Measurements from ENCODE around the gene FCN1. TPM values are rescaled to one million over a fixed set of nuclear protein-coding genes. Genes with fewer than 3 reads are reported as not detected.
A peak's percentile ranks its signal among the peaks of the same experiment; 100 is the strongest.

Gene FCN1
- total and polyA plus RNA-seq, 4 donors: 0.08 to 13.8 (median 0.87) TPM

DNA sequence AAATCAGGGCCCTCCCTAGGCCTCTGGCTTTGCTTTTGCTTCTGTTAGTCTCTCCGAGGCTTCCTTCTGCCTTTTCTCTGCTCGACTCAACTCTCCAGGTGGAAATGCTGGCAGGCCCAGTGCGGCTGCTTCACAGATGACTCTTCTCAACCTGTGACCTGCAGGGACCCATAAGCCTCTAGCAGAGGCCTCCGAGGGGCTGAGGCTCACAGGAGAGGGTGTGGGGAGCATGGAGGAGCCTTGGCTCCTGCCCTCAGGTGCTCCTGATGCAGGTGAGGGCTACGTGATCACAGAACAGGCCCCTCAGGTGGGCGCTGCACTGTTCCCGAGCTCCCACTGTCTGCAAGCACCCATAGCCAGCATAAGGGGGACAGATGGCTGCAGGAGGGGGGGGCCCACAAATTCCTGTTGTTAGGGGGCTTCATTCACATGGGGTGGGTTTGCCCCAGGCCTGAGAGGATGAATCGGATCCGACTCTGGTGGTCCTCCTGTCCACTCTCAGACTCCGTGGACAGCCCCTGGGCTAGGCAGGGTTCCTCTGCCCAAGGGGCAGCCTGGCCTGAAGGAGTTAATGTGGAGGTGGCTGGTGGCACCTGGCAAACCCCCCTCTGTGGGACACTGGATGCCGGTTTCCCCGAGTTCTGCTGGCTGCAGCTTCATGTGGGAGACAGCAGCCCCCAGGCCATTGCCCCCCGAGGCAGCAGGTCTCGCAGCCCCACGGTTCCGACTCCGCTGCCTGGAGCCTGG is 48.0 kb downstream of the FCN1 start:
- Histone ChIP-seq H3K27ac (ENCODE audit: low read depth, low read length) (no peak overlapping the region), H3K36me3 (ENCODE audit: control insufficient read depth, insufficient read depth, low read length) (no peaks in the 10 kb centered on the region), H3K9me3 (ENCODE audit: control insufficient read depth, insufficient read depth, low read length) (no peaks in the 10 kb centered on the region), H3K4me3 (ENCODE audit: low read depth, low read length) (no peak overlapping the region), H3K27me3 (ENCODE audit: control insufficient read depth, insufficient read depth, low read length) (no peaks in the 10 kb centered on the region), H3K4me1 (ENCODE audit: control insufficient read depth, insufficient read depth, low read length) (no peaks in the 10 kb centered on the region)
- DNase-seq (ENCODE audit: low read depth in 4 of 6, low spot score in 6 of 6): no peak
- WGBS (ENCODE audit: insufficient coverage): 78% methylated on average over 17 of the region's 17 CpGs

DNA sequence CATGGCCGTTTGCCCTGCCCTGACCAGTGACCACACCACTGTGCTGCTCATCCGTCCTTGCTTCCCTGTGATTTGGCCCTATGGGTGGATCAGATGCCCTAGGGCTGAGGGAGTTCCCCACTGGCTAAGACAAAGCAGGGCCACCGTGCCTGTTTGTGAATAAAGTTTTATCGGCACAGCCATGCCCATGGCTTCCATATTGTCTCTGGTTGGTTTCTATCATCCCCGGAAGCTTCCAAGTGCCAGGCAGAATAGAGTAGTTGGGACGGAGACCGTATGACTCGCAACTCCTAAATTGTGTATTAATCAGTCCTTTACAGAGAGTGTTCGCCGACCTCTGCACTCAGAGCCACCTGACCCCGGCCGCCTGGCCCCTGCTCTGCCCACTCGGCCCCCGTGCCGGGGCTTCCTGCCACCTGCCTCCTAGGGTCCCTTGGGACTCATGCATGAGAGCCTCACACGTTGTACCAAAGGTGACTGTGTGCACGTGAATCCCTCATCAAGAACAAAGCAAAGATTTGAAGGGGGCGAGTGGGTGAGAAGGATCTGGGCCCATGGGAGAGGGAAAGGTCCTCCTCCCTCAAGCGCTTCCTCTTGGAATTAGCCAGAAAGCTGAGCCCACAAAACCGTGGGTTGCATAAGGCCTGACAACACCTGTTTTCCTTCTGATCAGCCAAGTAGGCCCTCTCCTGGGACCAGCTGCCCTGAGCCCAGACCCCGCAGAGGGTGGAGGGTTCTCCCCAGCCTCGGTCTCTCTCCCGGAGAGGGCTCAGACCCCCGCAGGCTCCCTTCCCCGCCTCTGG is 48.8 kb downstream of the FCN1 start:
- H3K27me3 ChIP-seq (ENCODE audit: control insufficient read depth, insufficient read depth, low read length): no peaks in the 10 kb centered on the region

GRCh38 chr9:134867917-134868750 is 49.6 kb downstream of the FCN1 start:
- Histone ChIP-seq H3K9me3 (ENCODE audit: control insufficient read depth, insufficient read depth, low read length) (no peaks in the 10 kb centered on the region), H3K27me3 (ENCODE audit: control insufficient read depth, insufficient read depth, low read length) (no peaks in the 10 kb centered on the region), H3K4me1 (ENCODE audit: control insufficient read depth, insufficient read depth, low read length) (peaks cover 11% of the 10 kb centered on the region), H3K4me3 (ENCODE audit: low read depth, low read length) (no peak overlapping the region), H3K36me3 (ENCODE audit: control insufficient read depth, insufficient read depth, low read length) (no peaks in the 10 kb centered on the region), H3K27ac (ENCODE audit: low read depth, low read length) (no peak overlapping the region)
- DNase-seq (ENCODE audit: low read depth in 4 of 6, low spot score in 6 of 6): no peak
- WGBS (ENCODE audit: insufficient coverage): 92% methylated on average over 22 of the region's 22 CpGs

More for the DNA sequence above, 48.8 kb downstream of the FCN1 start:
- Histone ChIP-seq H3K4me1 (ENCODE audit: control insufficient read depth, insufficient read depth, low read length) (peaks cover 6% of the 10 kb centered on the region), H3K9me3 (ENCODE audit: control insufficient read depth, insufficient read depth, low read length) (no peaks in the 10 kb centered on the region), H3K4me3 (ENCODE audit: low read depth, low read length) (no peak overlapping the region), H3K27ac (ENCODE audit: low read depth, low read length) (no peak overlapping the region), H3K36me3 (ENCODE audit: control insufficient read depth, insufficient read depth, low read length) (no peaks in the 10 kb centered on the region)
- no peak for DNase-seq (ENCODE audit: low read depth in 4 of 6, low spot score in 6 of 6)
- 85% methylated on average over 24 of the region's 25 CpGs for WGBS (ENCODE audit: insufficient coverage)

DNA sequence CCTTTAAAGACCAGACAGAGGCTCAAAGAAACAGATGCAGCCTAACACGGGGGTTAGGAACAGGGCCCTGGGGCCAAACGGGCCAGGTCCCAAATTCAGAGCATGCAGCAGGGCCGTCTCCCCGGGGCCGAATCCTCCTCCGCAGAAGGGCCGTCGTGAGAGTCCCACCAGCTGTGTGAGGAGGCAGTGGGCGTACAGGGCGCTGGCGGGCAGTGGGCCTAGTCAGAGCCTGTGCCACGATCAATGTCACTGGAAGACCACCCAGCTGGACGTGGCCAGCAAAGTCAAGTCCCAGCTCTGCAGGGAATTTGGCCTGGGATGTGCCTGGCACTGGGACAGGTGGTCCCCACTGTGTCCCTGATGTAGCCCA is 52.9 kb downstream of the FCN1 start:
- 88% methylated on average over 13 of the region's 13 CpGs for WGBS (ENCODE audit: insufficient coverage)
- Histone ChIP-seq H3K4me1 (ENCODE audit: control insufficient read depth, insufficient read depth, low read length) (peaks cover 11% of the 10 kb centered on the region), H3K27me3 (ENCODE audit: control insufficient read depth, insufficient read depth, low read length) (no peaks in the 10 kb centered on the region), H3K9me3 (ENCODE audit: control insufficient read depth, insufficient read depth, low read length) (no peaks in the 10 kb centered on the region), H3K4me3 (ENCODE audit: low read depth, low read length) (no peak overlapping the region), H3K27ac (ENCODE audit: low read depth, low read length) (no peak overlapping the region), H3K36me3 (ENCODE audit: control insufficient read depth, insufficient read depth, low read length) (no peaks in the 10 kb centered on the region)
- DNase-seq (ENCODE audit: low read depth in 4 of 6, low spot score in 6 of 6): no peak

GRCh38 chr9:134863941-134864820 is 53.5 kb downstream of the FCN1 start:
- Histone ChIP-seq H3K36me3 (ENCODE audit: control insufficient read depth, insufficient read depth, low read length) (no peaks in the 10 kb centered on the region), H3K4me1 (ENCODE audit: control insufficient read depth, insufficient read depth, low read length) (peaks cover 11% of the 10 kb centered on the region), H3K4me3 (ENCODE audit: low read depth, low read length) (no peak overlapping the region), H3K9me3 (ENCODE audit: control insufficient read depth, insufficient read depth, low read length) (no peaks in the 10 kb centered on the region), H3K27ac (ENCODE audit: low read depth, low read length) (no peak overlapping the region), H3K27me3 (ENCODE audit: control insufficient read depth, insufficient read depth, low read length) (no peaks in the 10 kb centered on the region)
- DNase-seq (ENCODE audit: low read depth in 4 of 6, low spot score in 6 of 6): peak in 3 of 6 donors; percentile 5 to 62 (median 19)
- WGBS (ENCODE audit: insufficient coverage): 68% methylated on average over 27 of the region's 28 CpGs

DNA sequence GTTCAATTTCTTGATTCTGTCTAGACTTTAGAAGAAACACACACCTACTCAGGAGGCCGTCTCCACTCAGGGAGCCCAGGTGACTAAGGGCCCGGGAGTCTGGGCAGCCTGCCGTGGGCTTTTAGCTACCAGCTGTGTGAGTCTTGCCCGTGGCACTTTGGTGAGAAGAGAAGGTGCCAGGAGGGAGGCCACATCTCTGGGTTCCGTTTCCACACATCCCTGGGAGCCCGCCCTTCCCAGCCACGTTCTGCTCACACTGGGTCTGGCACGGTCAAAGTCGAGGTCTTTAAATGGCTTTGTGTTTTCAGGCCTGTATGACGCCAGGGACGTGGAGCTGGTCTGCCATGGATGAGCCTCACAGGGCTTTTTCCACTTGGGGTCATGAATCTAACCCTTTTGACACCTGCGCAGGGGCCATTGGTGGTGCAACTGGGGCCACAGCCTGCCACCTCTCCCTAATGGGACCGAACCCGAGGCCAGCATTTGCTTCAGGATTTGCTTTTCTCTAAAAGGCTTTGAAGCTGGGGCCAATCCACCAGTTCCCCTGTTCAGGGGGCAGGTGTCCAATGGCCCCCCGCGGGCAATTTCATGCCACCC is 54.3 kb downstream of the FCN1 start:
- peaks cover 11% of the 10 kb centered on the region for H3K4me1 ChIP-seq (ENCODE audit: control insufficient read depth, insufficient read depth, low read length)
- peak in 2 of 6 donors; percentile 16 to 44 for DNase-seq (ENCODE audit: low read depth in 4 of 6, low spot score in 6 of 6)
- 92% methylated on average over 14 of the region's 16 CpGs for WGBS (ENCODE audit: insufficient coverage)
- H3K4me3 ChIP-seq (ENCODE audit: low read depth, low read length): no peak overlapping the region
- no peak overlapping the region for H3K27ac ChIP-seq (ENCODE audit: low read depth, low read length)
- H3K36me3 ChIP-seq (ENCODE audit: control insufficient read depth, insufficient read depth, low read length): no peaks in the 10 kb centered on the region
- H3K27me3 ChIP-seq (ENCODE audit: control insufficient read depth, insufficient read depth, low read length): no peaks in the 10 kb centered on the region
- no peaks in the 10 kb centered on the region for H3K9me3 ChIP-seq (ENCODE audit: control insufficient read depth, insufficient read depth, low read length)

- WGBS (ENCODE audit: insufficient coverage): 90% methylated on average over 12 of the region's 17 CpGs
- H3K4me1 ChIP-seq (ENCODE audit: control insufficient read depth, insufficient read depth, low read length): peaks cover 11% of the 10 kb centered on the region
- H3K36me3 ChIP-seq (ENCODE audit: control insufficient read depth, insufficient read depth, low read length): no peaks in the 10 kb centered on the region
- no peak overlapping the region for H3K27ac ChIP-seq (ENCODE audit: low read depth, low read length)
- no peaks in the 10 kb centered on the region for H3K9me3 ChIP-seq (ENCODE audit: control insufficient read depth, insufficient read depth, low read length)
- H3K4me3 ChIP-seq (ENCODE audit: low read depth, low read length): no peak overlapping the region
- DNase-seq (ENCODE audit: low read depth in 4 of 6, low spot score in 6 of 6): no peak
- no peaks in the 10 kb centered on the region for H3K27me3 ChIP-seq (ENCODE audit: control insufficient read depth, insufficient read depth, low read length)
Measured at GRCh38 chr9:134861595-134862334, 55.9 kb downstream of the FCN1 start.

- H3K9me3 ChIP-seq (ENCODE audit: control insufficient read depth, insufficient read depth, low read length): no peaks in the 10 kb centered on the region
- no peaks in the 10 kb centered on the region for H3K27me3 ChIP-seq (ENCODE audit: control insufficient read depth, insufficient read depth, low read length)
- no peaks in the 10 kb centered on the region for H3K36me3 ChIP-seq (ENCODE audit: control insufficient read depth, insufficient read depth, low read length)
- H3K4me1 ChIP-seq (ENCODE audit: control insufficient read depth, insufficient read depth, low read length): peaks cover 11% of the 10 kb centered on the region
- no peak overlapping the region for H3K27ac ChIP-seq (ENCODE audit: low read depth, low read length)
- whole genome bisulfite sequencing (ENCODE audit: insufficient coverage): 91% methylated on average over 6 of the region's 13 CpGs
- DNase-seq (ENCODE audit: low read depth in 4 of 6, low spot score in 6 of 6): no peak
- no peak overlapping the region for H3K4me3 ChIP-seq (ENCODE audit: low read depth, low read length)
Measured at GRCh38 chr9:134860510-134860909, 57.2 kb downstream of the FCN1 start.
